PC-9 (cell line): ENCODE data around the gene LRFN5. TPM values are rescaled to one million over a fixed set of nuclear protein-coding genes. Genes with fewer than 3 reads are reported as not detected.
"Not testable (repeated sequence)": the region's sequence is repeated elsewhere in the genome, so short reads cannot be mapped to it uniquely, and the experiment has no call there.

Experiments used
- BruUV-seq: library from RNA; stranded (reverse); fragments of 400-500 nt; replicated peaks from 2 replicates; lab custom pipeline; 2021; lab: Mats Ljungman, UMichigan
- CTCF ChIA-PET: fragments of 300-600 bp; sonication (Branson Sonifier 250); formaldehyde crosslinking; loops from one replicate; lab custom pipeline; 2022; ENCODE audit warnings: antibody characterized with exemption; lab: Charles Lee
- POLR2A ChIA-PET: fragments of 300-600 bp; sonication (Branson Sonifier 250); formaldehyde crosslinking; loops from one replicate; lab custom pipeline; 2022; ENCODE audit warnings: antibody characterized with exemption; ENCODE audit not compliant: unreplicated experiment; lab: Charles Lee
- DNase-seq, 2 experiments: peaks; one replicate each; pipeline versions ENCODE4 v3.0.0 to v3.0.0-alpha.2; 2015 to 2022; ENCODE audit warnings: mixed read lengths in 1 of 2
- H2AFZ ChIP-seq: fragments of 200-600 bp; sonication (generic); 2 replicates; pipeline ENCODE4 v1.8.1; 2017; ENCODE audit warnings: antibody characterized with exemption
- H3F3A ChIP-seq: fragments of 200-600 bp; sonication (generic); 2 replicates; pipeline ENCODE4 v1.8.1; 2017; ENCODE audit warnings: antibody characterized with exemption, mild to moderate bottlenecking, low read depth; ENCODE audit not compliant: insufficient read depth
- H3K27ac ChIP-seq: fragments of 200-600 bp; sonication (generic); 2 replicates; pipeline ENCODE4 v1.6.1; 2016; ENCODE audit warnings: mixed run types
- H3K27me3 ChIP-seq: fragments of 200-600 bp; sonication (generic); 2 replicates; pipeline ENCODE4 v1.6.1; 2016; ENCODE audit warnings: low read depth, mixed run types; ENCODE audit not compliant: insufficient read depth
- H3K36me3 ChIP-seq: fragments of 200-600 bp; sonication (generic); 2 replicates; pipeline ENCODE4 v1.6.1; 2016; ENCODE audit warnings: low read depth, mixed run types
- H3K4me1 ChIP-seq: fragments of 200-600 bp; sonication (generic); replicated peaks from 2 replicates; pipeline ENCODE4 v1.6.1; 2016; ENCODE audit warnings: mixed run types; ENCODE audit not compliant: insufficient read depth
- H3K4me2 ChIP-seq: fragments of 200-600 bp; sonication (generic); 2 replicates; pipeline ENCODE4 v1.6.1; 2017; ENCODE audit warnings: mixed run types
- H3K4me3 ChIP-seq: fragments of 200-600 bp; sonication (generic); 2 replicates; pipeline ENCODE4 v1.6.1; 2016; ENCODE audit warnings: mixed run types
- H3K79me2 ChIP-seq: fragments of 200-600 bp; sonication (generic); 2 replicates; pipeline ENCODE4 v1.6.1; 2017; ENCODE audit warnings: low read depth, mixed run types
- H3K9me2 ChIP-seq: fragments of 200-600 bp; sonication (generic); 2 replicates; pipeline ENCODE4 v1.8.1; 2017; ENCODE audit warnings: mild to moderate bottlenecking; ENCODE audit not compliant: insufficient read depth
- H3K9me3 ChIP-seq: fragments of 200-600 bp; sonication (generic); 2 replicates; pipeline ENCODE4 v1.8.1; 2016; ENCODE audit warnings: low read depth; ENCODE audit not compliant: insufficient read depth
- H4K20me1 ChIP-seq: fragments of 200-600 bp; sonication (generic); 2 replicates; pipeline ENCODE4 v1.8.1; 2017; ENCODE audit not compliant: insufficient read depth
- CTCF ChIP-seq: fragments of 200-600 bp; sonication (generic); conservative IDR thresholded peaks from 2 replicates; pipeline ENCODE4 v1.6.1; 2017; ENCODE audit warnings: mixed run types, antibody characterized with exemption, mild to moderate bottlenecking, moderate library complexity
- EZH2 ChIP-seq: fragments of 200-600 bp; sonication (generic); IDR thresholded peaks from 2 replicates; pipeline ENCODE4 v1.8.0; 2017; ENCODE audit warnings: antibody characterized with exemption, low read depth
- intact Hi-C: fragments of 100-400 bp; cut with micrococcal nuclease; formaldehyde crosslinking; loops from one replicate; pipeline ENCODE4 v1.10.0; 2022; ENCODE audit not compliant: unreplicated experiment
- total RNA-seq: library from RNA; stranded (reverse); gene quantifications from 2 replicates; pipeline ENCODE4 v1.2.3, GENCODE V29; 2021

Gene LRFN5
- total RNA-seq, 1 experiment from 2014 or later: not detected

GRCh38 chr14:41905394-41905964 is 298.8 kb downstream of the LRFN5 start:
- CTCF ChIA-PET: no interaction called here
- no peaks in the 10 kb centered on the region for H3K4me1 ChIP-seq
- POLR2A ChIA-PET: no interaction called here

GRCh38 chr14:41911155-41911554 is 304.5 kb downstream of the LRFN5 start:
- H4K20me1 ChIP-seq, DNase-seq, H3K79me2 ChIP-seq, H3K9me3 ChIP-seq, H3K27me3 ChIP-seq, BruUV-seq, H2AFZ ChIP-seq, CTCF ChIA-PET, H3K4me3 ChIP-seq, POLR2A ChIA-PET, intact Hi-C loops, H3K4me1 ChIP-seq, H3F3A ChIP-seq, H3K36me3 ChIP-seq, H3K9me2 ChIP-seq, H3K4me2 ChIP-seq, H3K27ac ChIP-seq: not testable (repeated sequence)

More at GRCh38 chr14:41905394-41905964, 298.8 kb downstream of the LRFN5 start:
- intact Hi-C loops: no loop called here
- Histone ChIP-seq H3K27me3 (no peaks in the 10 kb centered on the region), H3K9me2 (no peaks in the 10 kb centered on the region), H3K4me2 (no peak overlapping the region), H3K79me2 (no peaks in the 10 kb centered on the region), H3K9me3 (no peaks in the 10 kb centered on the region), H3K4me3 (no peak overlapping the region), H3K36me3 (no peaks in the 10 kb centered on the region), H3F3A (no peaks in the 10 kb centered on the region), H2AFZ (no peak overlapping the region), H4K20me1 (no peaks in the 10 kb centered on the region), H3K27ac (no peak overlapping the region)
- TF ChIP-seq EZH2 (no peak), CTCF (no peak)
- no TSS peak for BruUV-seq
- no peak for DNase-seq

GRCh38 chr14:41913398-41913797 is 306.7 kb downstream of the LRFN5 start:
- intact Hi-C loops: no loop called here
- Histone ChIP-seq H3K36me3 (no peaks in the 10 kb centered on the region), H3K9me3 (no peaks in the 10 kb centered on the region; the same call in 1 of the 2 replicates), H3F3A (no peaks in the 10 kb centered on the region), H3K4me3 (no peak overlapping the region), H3K4me2 (no peak overlapping the region), H3K9me2 (no peaks in the 10 kb centered on the region), H3K79me2 (no peaks in the 10 kb centered on the region), H3K27ac (no peak overlapping the region), H3K4me1 (no peaks in the 10 kb centered on the region), H3K27me3 (no peaks in the 10 kb centered on the region), H4K20me1 (no peaks in the 10 kb centered on the region), H2AFZ (no peak overlapping the region)
- no TSS peak for BruUV-seq
- POLR2A ChIA-PET: no interaction called here
- TF ChIP-seq EZH2 (no peak), CTCF (no peak)
- no peak for DNase-seq
- CTCF ChIA-PET: no interaction called here

- H3K27ac ChIP-seq: no peak overlapping the region
- H3K79me2 ChIP-seq: no peaks in the 10 kb centered on the region
- no peaks in the 10 kb centered on the region; the same call in 1 of the 2 replicates for H3K9me3 ChIP-seq
- no peaks in the 10 kb centered on the region for H4K20me1 ChIP-seq
- ChIA-PET POLR2A (no interaction called here), CTCF (no interaction called here)
- TF ChIP-seq EZH2 (no peak), CTCF (no peak)
- H3F3A ChIP-seq: no peaks in the 10 kb centered on the region
- no peaks in the 10 kb centered on the region for H3K9me2 ChIP-seq
- H3K4me1 ChIP-seq: no peaks in the 10 kb centered on the region
- DNase-seq: no peak
- H3K36me3 ChIP-seq: no peaks in the 10 kb centered on the region
- no peak overlapping the region for H2AFZ ChIP-seq
- no peaks in the 10 kb centered on the region for H3K27me3 ChIP-seq
- H3K4me3 ChIP-seq: no peak overlapping the region
- intact Hi-C loops: no loop called here
- H3K4me2 ChIP-seq: no peak overlapping the region
- no TSS peak for BruUV-seq
Observed at GRCh38 chr14:41915732-41916131, 309.1 kb downstream of the LRFN5 start.
